HG02970 (cell line): ENCODE measurements around the gene SCARB1.
"Not testable (repeated sequence)": the region's sequence is repeated elsewhere in the genome, so short reads cannot be mapped to it uniquely, and the experiment has no call there.

Experiments used
- ATAC-seq: cut with Tn5 transposase; IDR thresholded peaks from one replicate; pipeline ENCODE4 v1.9.1; 2021; ENCODE audit warnings: mild to moderate bottlenecking, moderate library complexity, moderate number of reproducible peaks; ENCODE audit not compliant: unreplicated experiment, low FRiP score

Gene SCARB1

GRCh38 chr12:124884587-124885438, 21.1 kb upstream of the SCARB1 start:
- ATAC-seq, result no peak

GRCh38 chr12:124883263-124884130, 19.8 kb upstream of the SCARB1 start:
- ATAC-seq, result no peak

GRCh38 chr12:124881123-124881522, 17.5 kb upstream of the SCARB1 start:
- ATAC-seq, result no peak

- ATAC-seq, result not testable (repeated sequence)
These were observed 16.7 kb upstream of the SCARB1 start for GRCh38 chr12:124880335-124880734.

GRCh38 chr12:124878795-124879516, 15.3 kb upstream of the SCARB1 start:
- ATAC-seq, result no peak

GRCh38 chr12:124877423-124877822, 13.8 kb upstream of the SCARB1 start:
- no peak for ATAC-seq

- ATAC-seq, result no peak
These were observed 12.5 kb upstream of the SCARB1 start for GRCh38 chr12:124876171-124876570.

- ATAC-seq, result no peak
These were observed 12.1 kb upstream of the SCARB1 start for GRCh38 chr12:124875803-124876132.

- no peak for ATAC-seq
These were observed 11.5 kb upstream of the SCARB1 start for GRCh38 chr12:124874988-124875802.

GRCh38 chr12:124874188-124874587, 10.5 kb upstream of the SCARB1 start:
- ATAC-seq, result no peak

- no peak for ATAC-seq
These were observed 8.5 kb upstream of the SCARB1 start for GRCh38 chr12:124872068-124872719.

- no peak for ATAC-seq
These were observed 7.6 kb upstream of the SCARB1 start for GRCh38 chr12:124871297-124871696.

- no peak for ATAC-seq
These were observed 6.9 kb upstream of the SCARB1 start for GRCh38 chr12:124870515-124870914.

- ATAC-seq, result no peak
These were observed 5.5 kb upstream of the SCARB1 start for GRCh38 chr12:124869059-124869665.

- no peak for ATAC-seq
These were observed 4.8 kb upstream of the SCARB1 start for GRCh38 chr12:124868252-124869058.

GRCh38 chr12:124867401-124867930, 3.8 kb upstream of the SCARB1 start:
- no peak for ATAC-seq

GRCh38 chr12:124866883-124867400, 3.3 kb upstream of the SCARB1 start:
- no peak for ATAC-seq
